Measurements from ENCODE around the gene PRELID2.
"Not testable (repeated sequence)": the region's sequence is repeated elsewhere in the genome, so short reads cannot be mapped to it uniquely, and the experiment has no call there.

PRELID2 gene

DNA sequence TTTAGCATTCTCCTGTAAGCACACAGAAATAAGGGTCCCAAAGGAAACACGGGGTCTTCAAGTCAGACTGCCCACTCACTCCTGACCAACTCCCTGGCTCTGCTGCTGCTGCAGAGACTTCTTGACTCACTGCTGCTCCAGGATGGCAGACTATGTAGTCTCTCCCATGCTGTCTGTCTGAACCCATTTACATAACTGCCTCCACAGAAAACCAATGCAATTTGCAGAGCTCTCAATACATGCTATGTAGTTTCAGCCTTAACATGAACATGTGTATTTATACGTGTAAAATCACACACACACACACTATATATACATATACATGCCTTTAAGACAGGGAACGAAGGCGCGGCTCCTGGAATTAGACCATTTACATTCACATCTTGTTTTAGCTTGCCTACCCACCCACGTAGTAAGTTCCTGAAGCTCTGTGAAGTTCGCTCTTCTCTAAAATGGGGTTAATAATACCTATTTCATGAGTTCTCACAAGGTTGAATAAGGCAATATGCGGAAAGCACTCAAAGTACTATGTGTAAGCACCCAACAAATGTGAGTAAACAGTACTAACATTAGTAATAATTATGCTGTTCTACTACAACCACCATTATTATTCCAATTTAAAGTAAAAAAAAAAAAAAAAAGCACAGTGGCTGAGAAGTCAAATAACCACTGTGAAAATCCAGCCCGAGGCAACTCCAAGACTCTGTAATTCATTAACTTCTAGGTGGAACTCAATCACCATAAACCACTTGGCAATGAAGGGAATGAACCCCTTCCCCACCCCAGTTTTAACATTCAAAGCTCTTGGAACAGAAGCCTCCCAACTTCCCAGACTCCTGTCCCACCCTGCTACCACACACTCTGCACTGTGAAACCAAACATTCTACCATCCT, 31.8 kb downstream of the PRELID2 start:
- in situ Hi-C loops (cut with HindIII; ENCODE audit: low pct_unique_long_range_greater_than_20kb, low sequenced_read_pairs) = no loop called here
- no peak for TF ChIP-seq JUND (IDR thresholded peaks at IDR 0.05; ENCODE audit: low read depth)
- DNase-seq (ENCODE audit: low read depth in 1 of 2, low spot score in 1 of 2) = no peak

DNA sequence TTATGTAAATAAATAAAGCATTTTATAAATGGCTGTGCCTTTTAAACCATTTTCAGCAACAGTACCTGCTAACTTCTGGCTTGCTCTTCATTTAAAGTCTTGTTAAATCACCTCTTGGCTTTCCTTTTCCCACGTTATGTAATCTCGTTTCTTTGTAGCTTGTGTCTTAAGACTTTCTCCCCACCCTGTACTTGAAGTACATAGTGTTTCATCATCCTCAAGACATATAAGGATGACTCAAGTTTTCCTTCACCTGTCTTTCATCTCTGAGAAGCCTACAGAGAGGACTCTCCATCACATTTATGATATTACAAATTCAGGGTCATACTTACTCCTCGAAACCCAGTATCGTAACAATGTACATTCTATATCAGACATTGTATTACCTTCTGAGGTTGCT, 33.9 kb downstream of the PRELID2 start:
- no peak for TF ChIP-seq JUND (IDR thresholded peaks at IDR 0.05; ENCODE audit: low read depth)
- in situ Hi-C loops (cut with HindIII; ENCODE audit: low pct_unique_long_range_greater_than_20kb, low sequenced_read_pairs) = no loop called here
- no peak for DNase-seq (ENCODE audit: low read depth in 1 of 2, low spot score in 1 of 2)

DNA sequence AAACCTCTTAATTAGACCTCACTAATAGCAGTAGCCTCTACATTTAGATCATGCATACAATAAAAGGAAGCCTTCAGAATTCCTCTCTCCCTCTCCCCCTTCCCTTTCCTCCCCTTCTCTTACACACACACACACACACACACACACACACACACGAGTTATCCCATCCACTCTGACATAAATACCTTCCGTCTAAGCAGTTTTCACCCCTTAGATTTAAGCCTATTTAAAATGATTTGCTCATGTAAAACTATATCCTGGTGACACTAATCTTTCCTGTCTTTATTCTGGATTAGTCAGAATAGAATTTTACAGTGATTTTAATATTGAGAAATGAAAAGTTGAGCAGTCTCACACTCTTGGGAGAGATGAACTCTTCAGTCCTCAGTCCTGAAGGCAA, 35.0 kb downstream of the PRELID2 start:
- no peak for TF ChIP-seq JUND (IDR thresholded peaks at IDR 0.05; ENCODE audit: low read depth)
- in situ Hi-C loops (cut with HindIII; ENCODE audit: low pct_unique_long_range_greater_than_20kb, low sequenced_read_pairs) = no loop called here

DNA sequence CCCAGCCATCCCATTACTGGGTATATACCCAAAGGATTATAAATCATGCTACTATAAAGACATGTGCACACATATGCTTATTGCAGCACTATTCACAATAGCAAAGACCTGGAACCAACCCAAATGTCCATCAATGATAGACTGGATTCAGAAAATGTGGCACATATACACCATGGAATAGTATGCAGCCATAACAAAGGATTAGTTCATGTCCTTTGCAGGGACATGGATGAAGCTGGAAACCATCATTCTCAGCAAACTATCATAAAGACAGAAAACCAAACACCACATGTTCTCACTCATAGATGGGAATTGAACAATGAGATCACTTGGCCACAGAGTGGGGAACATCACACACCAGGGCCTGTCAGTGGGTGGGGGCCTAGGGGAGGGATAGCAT, 36.6 kb downstream of the PRELID2 start:
- in situ Hi-C loops (cut with HindIII; ENCODE audit: low pct_unique_long_range_greater_than_20kb, low sequenced_read_pairs) = not testable (repeated sequence)

More for the DNA sequence above, 35.0 kb downstream of the PRELID2 start:
- DNase-seq (ENCODE audit: low read depth in 1 of 2, low spot score in 1 of 2) = no peak

DNA sequence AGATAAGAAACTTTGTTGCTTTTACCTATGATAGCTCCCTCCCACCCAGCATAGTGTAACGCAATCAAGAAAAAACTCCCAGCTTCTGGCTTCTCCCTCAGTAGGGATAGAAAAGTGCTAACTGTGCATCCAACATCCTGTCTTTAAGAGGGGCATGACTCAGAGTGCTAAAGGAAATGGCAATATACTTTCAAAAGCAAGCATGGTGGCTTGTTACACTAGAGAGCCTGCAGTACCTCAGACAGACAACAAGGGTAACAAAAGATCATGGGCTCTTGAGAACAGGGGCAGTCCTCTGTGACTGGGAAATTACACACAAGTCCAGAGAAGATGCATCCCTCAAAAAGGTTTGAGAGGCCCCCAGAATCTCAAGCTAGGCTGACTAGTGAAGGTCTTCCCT, 37.8 kb downstream of the PRELID2 start:
- TF ChIP-seq JUND (IDR thresholded peaks at IDR 0.05; ENCODE audit: low read depth) = no peak
- in situ Hi-C loops (cut with HindIII; ENCODE audit: low pct_unique_long_range_greater_than_20kb, low sequenced_read_pairs) = no loop called here
- DNase-seq (ENCODE audit: low read depth in 1 of 2, low spot score in 1 of 2) = no peak

More for the DNA sequence above, 36.6 kb downstream of the PRELID2 start:
- DNase-seq (ENCODE audit: low read depth in 1 of 2, low spot score in 1 of 2) = not testable (repeated sequence)

DNA sequence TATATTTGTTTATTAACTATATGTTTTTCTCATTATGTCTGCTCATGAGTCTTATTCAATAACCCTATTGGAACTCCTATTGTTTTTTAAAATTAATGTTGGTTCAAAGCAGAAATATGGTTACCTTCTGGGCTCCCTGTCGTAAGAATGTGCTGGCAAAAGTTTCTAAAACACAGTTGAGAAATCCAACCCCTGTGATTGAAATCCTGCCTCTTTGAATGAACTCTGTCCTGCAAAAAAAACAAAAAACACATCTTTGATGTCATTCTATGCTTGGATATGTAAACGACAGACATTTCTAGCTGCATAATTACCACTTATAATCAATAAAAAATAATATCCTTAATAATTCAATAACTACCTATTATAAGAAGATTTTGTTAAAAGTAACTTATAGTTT, 38.8 kb downstream of the PRELID2 start:
- in situ Hi-C loops (cut with HindIII; ENCODE audit: low pct_unique_long_range_greater_than_20kb, low sequenced_read_pairs) = no loop called here
- no peak for TF ChIP-seq JUND (IDR thresholded peaks at IDR 0.05; ENCODE audit: low read depth)
- no peak for DNase-seq (ENCODE audit: low read depth in 1 of 2, low spot score in 1 of 2)

DNA sequence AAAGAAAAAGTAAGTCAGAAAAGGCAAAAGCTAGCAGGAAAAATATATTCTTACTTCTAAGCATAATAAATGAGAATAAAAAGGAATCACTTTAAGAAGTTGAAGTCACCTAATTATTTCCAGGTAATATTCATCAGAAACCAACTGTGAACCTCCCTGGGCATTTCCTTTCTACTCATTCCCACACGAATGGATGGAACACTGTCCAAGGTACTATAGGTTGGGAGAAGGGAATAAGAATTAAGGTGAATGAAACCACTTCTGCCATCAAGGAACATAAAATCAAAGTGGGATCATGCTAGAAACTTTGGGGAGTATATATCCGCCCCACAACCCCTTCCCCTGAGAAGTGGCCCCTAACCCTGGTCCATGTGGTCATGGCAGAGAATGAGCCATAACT, 41.6 kb downstream of the PRELID2 start:
- no peak for TF ChIP-seq JUND (IDR thresholded peaks at IDR 0.05; ENCODE audit: low read depth)
- in situ Hi-C loops (cut with HindIII; ENCODE audit: low pct_unique_long_range_greater_than_20kb, low sequenced_read_pairs) = no loop called here
- DNase-seq (ENCODE audit: low read depth in 1 of 2, low spot score in 1 of 2) = no peak

DNA sequence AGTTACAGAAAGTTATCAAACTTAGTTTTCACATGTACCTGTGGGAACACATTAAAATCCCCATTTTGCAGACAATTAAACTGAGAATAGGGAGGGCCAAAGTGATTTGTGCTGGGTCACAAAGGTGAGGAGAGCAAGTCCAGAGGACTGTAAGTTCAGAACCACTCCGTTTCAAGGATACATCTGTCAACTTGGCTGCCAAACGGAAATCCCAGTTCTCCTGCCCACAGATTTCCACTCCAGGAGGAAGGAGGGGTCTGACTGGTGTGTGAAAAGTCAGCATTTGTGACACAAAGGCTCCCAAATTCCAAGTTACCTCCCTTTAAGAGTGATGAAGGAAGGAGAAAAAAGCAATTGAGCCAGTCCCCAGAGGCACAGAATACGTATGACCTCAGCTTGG, 42.3 kb downstream of the PRELID2 start:
- in situ Hi-C loops (cut with HindIII; ENCODE audit: low pct_unique_long_range_greater_than_20kb, low sequenced_read_pairs) = no loop called here
- no peak for DNase-seq (ENCODE audit: low read depth in 1 of 2, low spot score in 1 of 2)
- TF ChIP-seq JUND (IDR thresholded peaks at IDR 0.05; ENCODE audit: low read depth) = no peak

DNA sequence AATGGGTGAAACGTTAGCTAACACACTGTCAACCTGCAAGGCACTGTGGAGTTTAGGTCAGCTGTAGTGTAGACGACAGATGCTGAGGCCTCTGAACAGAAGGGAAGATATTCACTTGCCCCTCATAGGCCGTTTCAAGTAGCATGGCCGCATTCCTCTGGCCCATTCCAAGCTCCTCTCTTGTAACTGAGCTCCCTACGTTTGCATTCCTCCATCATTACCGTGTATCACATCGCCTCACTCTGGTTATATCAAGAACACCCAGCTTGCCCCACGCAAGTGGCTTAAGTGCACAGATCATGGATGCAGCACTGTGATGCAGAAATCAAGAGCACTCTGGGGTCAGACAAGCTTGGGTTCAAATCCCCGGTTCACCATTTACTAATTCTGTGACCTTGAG, 43.3 kb downstream of the PRELID2 start:
- DNase-seq (ENCODE audit: low read depth in 1 of 2, low spot score in 1 of 2) = no peak
- no peak for TF ChIP-seq JUND (IDR thresholded peaks at IDR 0.05; ENCODE audit: low read depth)
- in situ Hi-C loops (cut with HindIII; ENCODE audit: low pct_unique_long_range_greater_than_20kb, low sequenced_read_pairs) = no loop called here

DNA sequence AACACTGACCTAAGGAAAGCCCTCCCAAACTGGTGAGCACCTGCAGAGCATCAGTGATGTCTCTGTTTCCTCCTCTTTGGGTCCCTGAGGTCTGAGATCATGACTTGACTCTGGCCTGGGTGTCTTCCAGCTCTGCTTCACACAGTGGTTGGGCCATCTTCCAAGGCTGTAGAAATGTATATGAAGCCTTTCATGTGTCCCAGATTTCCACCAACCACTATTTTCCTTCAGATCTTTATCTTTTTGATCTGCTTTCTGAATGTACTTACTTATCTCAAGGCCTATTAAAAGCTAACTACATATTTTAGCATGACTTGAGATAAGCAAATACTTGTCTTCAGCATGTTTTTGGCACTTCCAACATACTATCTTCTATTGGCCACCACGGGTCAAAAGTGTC, 47.1 kb downstream of the PRELID2 start:
- in situ Hi-C loops (cut with HindIII; ENCODE audit: low pct_unique_long_range_greater_than_20kb, low sequenced_read_pairs) = no loop called here
- no peak for DNase-seq (ENCODE audit: low read depth in 1 of 2, low spot score in 1 of 2)
- no peak for TF ChIP-seq JUND (IDR thresholded peaks at IDR 0.05; ENCODE audit: low read depth)

DNA sequence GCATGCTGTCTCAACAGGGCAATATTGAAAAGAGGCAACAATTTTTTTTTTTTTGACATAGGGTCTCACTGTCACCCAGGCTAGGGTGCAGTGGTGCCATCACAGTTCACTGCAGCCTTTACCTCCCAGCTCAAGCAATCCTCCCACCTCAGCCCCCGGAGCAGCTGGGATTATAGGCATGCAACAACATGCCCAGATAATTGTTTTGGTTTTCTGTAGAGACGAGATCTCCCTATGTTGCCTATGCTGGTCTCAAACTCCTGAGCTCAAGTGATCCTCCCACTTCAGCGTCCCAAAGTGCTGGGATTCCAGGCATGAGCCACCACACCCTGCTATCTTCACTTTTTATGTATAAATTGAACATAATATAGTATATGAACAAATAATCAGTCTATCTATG, 47.6 kb downstream of the PRELID2 start:
- no peak for TF ChIP-seq JUND (IDR thresholded peaks at IDR 0.05; ENCODE audit: low read depth)
- in situ Hi-C loops (cut with HindIII; ENCODE audit: low pct_unique_long_range_greater_than_20kb, low sequenced_read_pairs) = no loop called here
- no peak for DNase-seq (ENCODE audit: low read depth in 1 of 2, low spot score in 1 of 2)

DNA sequence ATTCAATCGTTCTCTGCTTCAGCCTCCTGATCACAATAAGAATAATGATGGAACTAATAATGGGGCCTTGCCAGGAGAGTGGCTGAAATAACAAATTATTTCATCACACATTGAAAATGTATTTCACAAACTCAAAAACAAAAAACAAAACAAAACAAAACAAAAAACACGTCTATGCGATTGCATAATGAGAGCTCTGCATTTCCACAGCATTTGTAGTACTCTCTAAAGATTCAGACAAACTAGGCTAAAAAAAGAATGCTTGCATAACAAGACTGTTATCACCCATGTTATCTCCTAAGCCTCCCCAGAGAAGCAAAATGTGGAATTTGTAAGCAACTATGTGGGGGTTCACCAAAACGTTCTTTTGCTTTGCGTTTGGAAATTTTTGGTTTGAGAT, 48.1 kb downstream of the PRELID2 start:
- DNase-seq (ENCODE audit: low read depth in 1 of 2, low spot score in 1 of 2) = no peak
- no peak for TF ChIP-seq JUND (IDR thresholded peaks at IDR 0.05; ENCODE audit: low read depth)
- in situ Hi-C loops (cut with HindIII; ENCODE audit: low pct_unique_long_range_greater_than_20kb, low sequenced_read_pairs) = no loop called here

DNA sequence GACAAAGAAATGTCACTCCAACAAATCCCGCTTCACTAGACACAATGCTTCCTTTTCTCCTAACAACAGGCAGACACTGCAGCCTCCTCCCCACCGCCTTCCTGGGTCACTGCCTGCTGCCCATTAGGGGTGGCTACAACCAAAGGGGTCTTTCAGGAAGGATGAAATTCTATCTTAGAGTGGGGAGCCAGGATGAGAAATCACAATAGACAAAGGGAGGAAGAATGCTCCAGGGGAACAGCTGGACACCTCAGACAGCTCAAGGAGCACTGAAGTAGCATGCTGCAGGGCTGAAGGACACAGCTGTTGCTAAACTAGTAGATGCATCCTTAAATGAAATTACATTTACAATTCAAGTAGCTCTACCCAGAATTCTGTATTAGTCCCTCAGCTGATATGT, 54.2 kb downstream of the PRELID2 start:
- DNase-seq (ENCODE audit: low read depth in 1 of 2, low spot score in 1 of 2) = no peak
- in situ Hi-C loops (cut with HindIII; ENCODE audit: low pct_unique_long_range_greater_than_20kb, low sequenced_read_pairs) = no loop called here
- no peak for TF ChIP-seq JUND (IDR thresholded peaks at IDR 0.05; ENCODE audit: low read depth)

Measured in T47D (cell line).